Colonic mucosa (tissue), 4 donors: Measurements from ENCODE around the gene APPBP2. TPM values are rescaled to one million over a fixed set of nuclear protein-coding genes. Genes with fewer than 3 reads are reported as not detected.

Experiments used
- DNase-seq: peaks from one replicate; pipeline ENCODE4 v3.0.0-alpha.2; 2020
- H3K27ac ChIP-seq: fragments of 200-600 bp; one replicate; pipeline ENCODE4 v1.8.0; 2021
- H3K27me3 ChIP-seq: fragments of 200-600 bp; one replicate; pipeline ENCODE4 v1.8.0; 2021
- H3K36me3 ChIP-seq: fragments of 200-600 bp; one replicate; pipeline ENCODE4 v1.8.0; 2021
- H3K4me1 ChIP-seq: fragments of 200-600 bp; one replicate; pipeline ENCODE4 v1.8.0; 2021; ENCODE audit warnings: mild to moderate bottlenecking
- H3K4me3 ChIP-seq: fragments of 200-600 bp; one replicate; pipeline ENCODE4 v1.8.0; 2021
- H3K9ac ChIP-seq, 2 donors: one replicate each; pipeline ENCODE4 v1.7.0; 2013; ENCODE audit warnings: control low read depth in 2 of 2, low read depth in 2 of 2, low read length in 2 of 2
- H3K9me3 ChIP-seq: fragments of 200-600 bp; one replicate; pipeline ENCODE4 v1.8.0; 2021
- CTCF ChIP-seq: fragments of 200-600 bp; IDR thresholded peaks from one replicate; pipeline ENCODE4 v1.8.0; 2022; ENCODE audit warnings: antibody characterized with exemption, mild to moderate bottlenecking
- intact Hi-C: fragments of 100-400 bp; cut with DNase I; formaldehyde crosslinking; loops from one replicate; pipeline ENCODE4 v1.14.1; 2022
- total RNA-seq, 2 donors: library from RNA; stranded (reverse); fragmentation: NEBNext Ultra II Directional in 1 of 2; extraction: Animal tissue kit (Norgen Biotek cat#: 25700) in 1 of 2; gene quantifications; one replicate each; pipeline ENCODE4 v1.2.1, GENCODE V29; 2021
- donor health status: healthy.
- donor health status: DM: no; HTN: no; CAD: no.
- donor health status: DM: no; HTN: no; CAD: no.

APPBP2 gene
- total RNA-seq, 2 donors from 2014 or later: 26.7 to 42.0 TPM

- Histone ChIP-seq H3K27ac (no peak overlapping the region), H3K9me3 (no peaks in the 10 kb centered on the region), H3K4me3 (no peak overlapping the region), H3K36me3 (no peaks in the 10 kb centered on the region), H3K9ac (no peak overlapping the region), H3K27me3 (no peaks in the 10 kb centered on the region), H3K4me1 (no peaks in the 10 kb centered on the region)
- no peak for DNase-seq
- intact Hi-C loops: no loop called here
- TF ChIP-seq CTCF: no peak
Observed at GRCh38 chr17:60539807-60540206, 13.8 kb upstream of the APPBP2 start.

DNA sequence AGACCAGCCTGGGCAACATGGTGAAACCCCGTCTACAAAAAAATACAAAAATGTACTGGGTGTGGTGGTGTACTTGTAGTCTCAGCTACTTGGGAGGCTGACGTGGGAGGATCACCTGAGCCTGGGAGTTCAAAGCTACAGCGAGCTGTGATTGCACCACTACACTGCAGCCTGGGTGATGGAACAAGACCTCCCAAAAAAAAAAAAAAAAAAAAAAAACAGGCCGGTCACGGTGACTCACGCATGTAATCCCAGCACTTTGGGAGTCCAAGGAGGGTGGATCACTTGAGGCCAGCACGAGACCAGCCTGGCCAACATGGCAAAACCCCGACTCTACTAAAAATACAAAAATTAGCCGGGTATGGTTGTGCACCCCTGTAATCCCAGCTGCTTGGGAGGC, 12.7 kb upstream of the APPBP2 start:
- no peak for DNase-seq
- Histone ChIP-seq H3K27ac (no peak overlapping the region), H3K9me3 (no peaks in the 10 kb centered on the region), H3K36me3 (no peaks in the 10 kb centered on the region), H3K4me3 (no peak overlapping the region), H3K4me1 (no peaks in the 10 kb centered on the region), H3K9ac (no peak overlapping the region), H3K27me3 (no peaks in the 10 kb centered on the region)
- intact Hi-C loops: no loop called here
- TF ChIP-seq CTCF: no peak

GRCh38 chr17:60535382-60536279, 9.6 kb upstream of the APPBP2 start:
- no peak overlapping the region for H3K4me3 ChIP-seq
- H3K27me3 ChIP-seq: no peaks in the 10 kb centered on the region
- no peak for TF ChIP-seq CTCF
- H3K9me3 ChIP-seq: no peaks in the 10 kb centered on the region
- no peaks in the 10 kb centered on the region for H3K36me3 ChIP-seq
- H3K4me1 ChIP-seq: no peaks in the 10 kb centered on the region
- H3K27ac ChIP-seq: no peak overlapping the region
- intact Hi-C loops: no loop called here
- H3K9ac ChIP-seq: no peak overlapping the region
- DNase-seq: no peak

- H3K9me3 ChIP-seq: no peaks in the 10 kb centered on the region
- H3K4me3 ChIP-seq: no peak overlapping the region
- H3K4me1 ChIP-seq: no peaks in the 10 kb centered on the region
- H3K9ac ChIP-seq: no peak overlapping the region
- H3K27ac ChIP-seq: no peak overlapping the region
- H3K27me3 ChIP-seq: no peaks in the 10 kb centered on the region
- DNase-seq: no peak
- no peak for TF ChIP-seq CTCF
- no peaks in the 10 kb centered on the region for H3K36me3 ChIP-seq
- intact Hi-C loops: no loop called here
Observed at GRCh38 chr17:60534613-60535157, 8.6 kb upstream of the APPBP2 start.

DNA sequence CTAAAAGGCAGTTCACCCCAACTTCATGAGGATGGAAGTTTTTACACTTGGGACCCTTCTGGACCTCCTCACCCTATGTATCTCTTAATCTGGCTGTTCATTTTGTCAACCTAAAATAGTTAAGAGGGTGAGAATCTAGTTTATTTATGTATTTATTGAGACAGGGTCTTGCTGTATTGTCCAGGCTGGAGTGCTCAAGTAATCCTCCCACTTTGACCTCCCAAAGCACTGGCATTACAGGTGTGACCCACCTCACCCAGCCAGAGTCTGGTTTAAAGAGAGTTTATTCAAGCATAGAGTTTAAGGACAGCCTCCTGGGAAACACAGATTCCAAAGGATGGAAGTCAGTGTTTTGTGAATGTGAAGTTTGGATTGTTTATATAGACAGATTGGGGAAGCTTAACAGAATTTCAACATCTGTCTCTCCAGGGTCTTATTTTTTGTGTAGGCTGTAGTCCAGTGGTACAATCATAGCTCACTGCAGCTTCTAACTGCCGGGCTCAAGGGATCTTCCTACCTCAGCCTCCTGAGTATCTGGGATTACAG, 8.0 kb upstream of the APPBP2 start:
- Histone ChIP-seq H3K36me3 (no peaks in the 10 kb centered on the region), H3K9me3 (no peaks in the 10 kb centered on the region), H3K9ac (no peak overlapping the region), H3K27ac (no peak overlapping the region), H3K4me1 (no peaks in the 10 kb centered on the region), H3K4me3 (no peak overlapping the region), H3K27me3 (no peaks in the 10 kb centered on the region)
- TF ChIP-seq CTCF: no peak
- no peak for DNase-seq
- intact Hi-C loops: no loop called here
